Measurements from ENCODE around the gene ITSN1.
"Not testable (repeated sequence)": the region's sequence is repeated elsewhere in the genome, so short reads cannot be mapped to it uniquely, and the experiment has no call there.

ITSN1 gene

DNA sequence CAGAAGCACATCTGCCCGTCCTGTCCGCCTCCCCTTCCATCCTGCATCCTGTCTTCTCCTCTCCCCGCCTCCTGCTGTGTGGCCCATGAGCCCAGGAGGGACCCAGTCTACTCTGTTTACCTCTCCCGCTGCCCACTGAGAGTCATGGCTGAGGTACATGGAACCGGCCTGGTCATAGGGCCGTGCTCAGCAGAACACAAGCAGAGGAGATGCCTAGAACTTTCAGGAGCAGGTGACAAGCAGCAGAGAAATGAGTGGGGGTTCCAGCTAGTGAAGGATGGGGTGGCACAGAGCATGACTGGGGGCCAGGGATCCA lies 202.5 kb downstream of the ITSN1 start:
- no peak for DNase-seq

DNA sequence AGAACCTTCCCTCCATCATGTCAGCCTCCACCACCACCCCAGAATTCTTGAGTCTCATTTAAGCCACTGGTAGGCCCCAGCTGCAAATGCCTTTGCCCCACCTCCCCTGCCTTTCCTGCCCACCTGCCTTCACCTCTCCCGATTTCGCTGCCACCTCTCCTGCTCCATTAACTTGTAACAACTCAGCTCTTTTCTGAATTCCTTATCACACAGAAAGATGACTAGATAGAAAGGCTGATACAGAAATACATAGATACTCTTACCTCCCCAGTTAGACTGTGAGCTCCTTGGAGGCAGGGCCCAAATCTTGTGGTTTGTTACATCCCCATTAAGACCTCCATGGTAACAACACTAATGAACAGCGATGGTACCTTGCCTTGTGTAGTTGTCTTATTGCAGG lies 203.8 kb downstream of the ITSN1 start:
- DNase-seq, result no peak

DNA sequence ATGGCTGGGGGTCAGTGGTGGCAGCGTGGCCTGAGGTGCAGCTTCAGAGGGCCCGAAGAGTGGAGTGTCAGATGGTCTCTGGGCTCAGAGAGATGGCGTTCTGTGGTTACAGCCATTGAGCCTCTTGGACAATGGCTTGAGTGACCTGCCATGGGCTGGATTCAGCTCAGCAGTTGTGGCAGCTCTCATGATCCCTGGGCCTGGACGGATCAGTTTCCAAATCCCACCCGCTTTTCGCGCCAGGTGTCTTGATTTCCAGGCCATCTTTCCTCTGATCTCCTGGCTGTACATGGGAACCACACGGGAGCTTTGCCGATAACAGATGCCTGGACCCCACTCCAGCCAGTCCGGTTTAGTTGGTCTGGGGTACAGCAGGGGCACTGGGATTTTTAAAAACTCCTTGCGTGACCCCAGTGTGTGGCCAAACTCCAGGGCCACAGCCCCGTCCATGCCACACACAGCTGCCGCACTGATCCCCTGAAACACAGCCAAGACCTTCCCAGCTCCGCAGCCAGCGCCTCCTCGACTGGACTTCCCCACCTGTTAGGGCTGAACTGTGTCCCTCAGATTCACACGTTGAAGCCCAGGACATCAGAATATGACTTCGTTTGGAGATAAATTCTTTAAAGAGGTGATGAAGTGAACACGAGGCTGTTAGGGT lies 205.4 kb downstream of the ITSN1 start:
- no peak for DNase-seq

DNA sequence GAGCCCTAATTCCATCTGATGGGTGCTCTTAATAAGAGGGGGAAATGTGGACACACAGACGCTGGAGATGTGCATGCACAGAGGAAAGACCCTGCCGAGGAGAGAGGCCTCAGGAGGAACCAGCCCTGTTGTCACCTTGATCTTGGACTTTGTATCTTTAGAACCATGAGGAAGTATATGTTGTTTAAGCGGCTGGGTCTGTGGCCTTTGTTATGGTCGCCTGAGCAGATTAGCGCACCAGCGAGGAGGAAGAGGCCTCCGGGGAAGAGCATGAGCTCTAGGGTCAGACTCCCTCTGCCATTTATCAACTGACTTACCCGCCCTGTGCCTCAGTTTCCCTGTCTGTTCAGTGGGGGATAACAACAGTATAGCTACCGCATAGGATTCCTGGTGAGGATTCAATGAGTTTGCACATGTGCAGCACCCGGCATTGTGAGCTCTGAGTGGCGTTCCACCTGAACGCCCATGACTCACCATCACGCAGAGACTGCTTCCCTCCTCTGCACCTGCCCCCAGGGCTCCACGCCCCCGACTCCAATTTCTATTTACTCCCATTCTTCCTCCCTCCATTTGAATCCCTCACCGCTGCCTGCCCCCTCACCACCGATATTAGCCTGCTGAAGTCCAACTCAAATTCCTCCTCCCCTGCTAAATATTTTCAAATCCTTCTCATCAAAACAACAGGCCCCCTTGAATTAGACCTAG lies 206.1 kb downstream of the ITSN1 start:
- no peak for DNase-seq

DNA sequence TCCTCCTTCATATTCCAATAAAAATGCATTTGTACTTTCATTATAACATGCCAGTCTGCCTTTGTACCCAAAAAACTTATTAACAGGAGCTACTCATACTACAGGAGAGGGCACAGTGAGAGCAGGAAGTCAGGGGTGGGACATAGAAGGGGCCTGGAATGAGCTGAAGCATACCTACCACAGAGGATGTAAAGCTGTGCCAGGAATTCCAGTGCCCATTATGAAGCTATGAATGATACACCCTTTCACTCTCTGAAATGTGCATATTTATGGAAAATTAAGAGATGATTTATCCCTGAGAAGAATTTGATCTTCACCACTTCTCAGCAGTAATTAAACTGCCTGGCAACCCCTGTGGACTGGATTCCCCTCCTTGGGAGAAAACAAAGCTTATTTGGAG lies 207.5 kb downstream of the ITSN1 start:
- DNase-seq, result no peak

DNA sequence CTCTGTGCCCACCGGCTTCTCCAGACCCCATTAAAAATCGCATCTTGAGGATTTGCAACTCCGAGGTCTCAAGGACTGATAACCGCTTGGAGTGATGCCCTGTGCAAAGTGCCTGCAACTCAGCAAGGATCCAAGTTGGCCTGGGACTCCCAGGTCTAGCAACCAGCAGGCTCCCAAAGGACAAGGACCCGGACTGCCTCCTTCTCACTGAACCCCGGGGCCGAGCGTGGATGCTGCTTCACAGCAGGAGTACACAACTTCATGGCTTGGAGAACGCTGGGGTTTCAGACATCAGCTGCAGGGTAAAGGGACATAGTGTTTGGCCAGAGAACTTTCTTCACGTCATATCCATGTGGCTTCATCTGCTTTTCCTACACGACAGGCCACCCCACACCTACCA lies 208.1 kb downstream of the ITSN1 start:
- DNase-seq, result no peak

DNA sequence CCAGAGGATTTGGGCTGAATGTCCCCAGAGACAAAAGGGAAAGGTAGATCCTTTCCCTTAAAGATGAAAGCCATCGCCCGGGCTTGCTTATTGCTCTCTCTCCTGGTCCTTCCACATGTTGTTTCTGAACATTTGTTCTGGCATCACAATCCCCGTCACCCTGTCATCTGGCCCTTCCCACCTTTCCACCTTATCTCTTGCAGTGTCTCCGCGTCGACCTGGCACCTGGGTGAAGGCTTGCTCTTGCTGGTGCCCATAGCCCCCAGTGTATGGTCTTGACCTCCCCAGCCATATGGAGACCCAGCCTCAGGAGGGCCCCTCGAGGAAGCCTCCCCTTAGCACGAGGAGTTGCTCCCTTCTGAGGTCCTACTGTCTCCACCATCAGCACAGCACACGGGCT lies 208.7 kb downstream of the ITSN1 start:
- no peak for DNase-seq

DNA sequence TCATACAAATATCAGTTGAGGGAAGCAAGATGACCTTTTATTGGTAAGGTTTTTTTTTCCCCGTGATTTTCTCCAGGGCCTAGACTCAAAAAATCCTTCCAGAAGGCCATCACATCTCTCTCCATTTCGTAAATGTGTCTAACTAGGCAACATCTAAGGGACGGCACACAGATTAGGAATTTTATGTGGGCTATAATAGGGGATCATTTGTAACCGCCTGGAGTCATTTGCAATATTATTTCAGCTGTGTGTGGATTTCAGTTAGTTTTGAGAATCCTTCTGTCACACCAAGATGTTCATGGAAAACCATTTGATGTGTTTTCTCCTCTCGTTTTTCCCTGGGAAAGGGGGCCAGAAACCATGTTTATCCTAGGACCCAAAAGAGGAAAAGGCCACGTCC lies 210.2 kb downstream of the ITSN1 start:
- no peak for DNase-seq

DNA sequence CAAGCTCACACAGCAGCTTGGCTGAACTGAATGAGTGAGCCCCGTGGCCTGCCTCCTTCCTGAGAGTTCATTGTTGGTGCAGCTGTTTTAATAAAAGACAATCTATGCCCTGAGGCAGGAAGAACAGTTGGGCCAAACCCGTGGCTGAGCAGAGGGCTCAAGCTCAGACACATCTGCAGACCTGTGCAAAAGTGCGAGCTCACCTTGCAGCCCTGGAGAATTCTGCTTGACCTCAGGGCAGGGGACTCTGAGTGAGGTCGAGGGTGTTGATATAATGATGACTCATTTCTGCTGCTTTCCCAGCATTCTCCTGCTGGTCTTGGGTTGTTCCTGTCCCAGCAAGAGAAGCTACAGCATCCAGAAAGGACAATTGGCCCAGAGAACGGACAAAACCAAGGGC lies 212.3 kb downstream of the ITSN1 start:
- DNase-seq, result no peak

DNA sequence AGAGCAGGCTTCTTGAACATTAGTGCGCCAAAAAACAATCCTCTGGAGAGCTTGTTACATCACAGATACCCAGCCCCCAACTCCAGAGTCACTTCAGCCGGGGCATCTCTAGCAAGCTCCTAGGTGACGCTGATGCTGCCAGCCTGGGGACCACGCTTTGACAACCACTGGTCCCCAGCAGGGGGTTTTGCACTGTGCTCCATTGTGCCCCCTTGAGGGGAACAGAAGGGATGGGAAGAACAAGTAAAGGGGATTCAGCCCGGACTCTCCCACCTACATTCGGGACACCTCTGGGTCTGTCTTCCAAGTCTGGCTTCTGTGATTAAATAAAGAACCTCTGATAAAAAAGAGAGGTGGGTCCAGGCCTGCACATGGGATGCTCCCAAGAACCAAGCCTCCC lies 212.9 kb downstream of the ITSN1 start:
- DNase-seq, result no peak

DNA sequence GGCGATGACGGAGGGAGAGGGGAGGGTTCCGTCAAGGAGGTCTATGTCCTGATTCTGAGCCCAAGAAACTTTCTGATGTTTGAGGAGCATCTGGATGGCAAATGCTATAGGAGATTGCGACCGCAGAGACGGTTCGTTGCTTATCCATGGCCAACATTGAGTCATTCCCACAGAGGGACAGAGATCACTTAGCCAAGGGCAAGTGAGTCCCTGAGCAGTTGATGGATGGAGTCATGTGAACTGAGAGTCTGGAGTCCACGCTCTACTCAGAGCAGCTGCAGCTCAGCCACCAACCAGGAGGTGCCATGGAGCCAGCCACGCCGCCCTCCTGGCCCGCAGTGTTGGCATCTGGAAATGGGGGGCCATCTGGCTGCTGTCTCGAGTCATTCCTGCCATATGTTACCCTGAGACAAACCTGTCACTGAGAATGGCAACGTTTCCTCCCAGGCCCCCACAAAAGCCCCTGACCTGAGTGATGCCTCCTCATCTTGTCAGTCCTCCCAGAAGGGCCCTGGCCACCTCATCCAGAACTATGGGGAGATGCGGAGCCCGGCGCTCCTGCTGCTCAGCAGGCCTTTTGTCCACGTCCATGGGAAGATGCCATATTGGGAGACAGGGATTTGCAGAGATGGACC lies 214.7 kb downstream of the ITSN1 start:
- no peak for DNase-seq

DNA sequence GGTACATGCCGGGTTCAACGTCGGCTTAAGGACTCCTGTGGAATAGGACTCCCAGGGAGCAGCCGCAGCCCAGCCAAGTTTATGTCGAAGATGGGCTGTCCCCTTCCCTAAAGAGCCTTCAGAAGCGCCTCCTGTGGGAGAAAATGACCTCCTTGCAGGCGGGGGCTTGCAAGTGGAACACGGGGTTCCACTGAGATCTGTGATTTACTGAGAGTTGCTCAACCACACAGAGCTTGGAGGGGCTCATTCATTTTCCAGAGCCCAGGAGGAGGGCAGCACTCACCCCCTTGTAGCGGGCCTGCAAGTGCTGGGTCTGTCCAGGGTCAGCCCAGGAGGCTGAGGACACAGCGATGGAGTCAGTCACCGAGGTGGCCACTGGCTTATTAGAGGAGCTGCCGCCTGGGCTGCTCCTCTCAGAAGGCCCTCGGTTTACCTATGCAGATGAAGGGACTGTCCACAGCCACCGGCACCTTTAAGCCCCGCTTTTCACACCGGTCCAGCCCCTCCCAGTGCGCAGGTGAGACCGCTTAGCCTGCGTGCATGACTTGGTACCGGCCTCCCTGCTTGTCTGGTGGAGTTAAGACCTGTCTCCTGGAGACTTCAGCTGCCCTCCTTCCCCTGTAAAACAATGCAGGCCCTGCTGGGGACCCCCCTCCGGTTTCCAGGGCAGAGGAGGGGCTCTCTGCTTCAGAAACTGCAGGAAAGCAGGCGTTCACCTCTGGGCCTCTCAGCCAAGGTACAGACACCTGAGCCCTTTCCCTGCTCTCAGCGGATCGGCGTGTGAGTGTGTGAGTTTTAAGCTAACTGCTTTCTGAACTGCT lies 215.8 kb downstream of the ITSN1 start:
- DNase-seq, result no peak

DNA sequence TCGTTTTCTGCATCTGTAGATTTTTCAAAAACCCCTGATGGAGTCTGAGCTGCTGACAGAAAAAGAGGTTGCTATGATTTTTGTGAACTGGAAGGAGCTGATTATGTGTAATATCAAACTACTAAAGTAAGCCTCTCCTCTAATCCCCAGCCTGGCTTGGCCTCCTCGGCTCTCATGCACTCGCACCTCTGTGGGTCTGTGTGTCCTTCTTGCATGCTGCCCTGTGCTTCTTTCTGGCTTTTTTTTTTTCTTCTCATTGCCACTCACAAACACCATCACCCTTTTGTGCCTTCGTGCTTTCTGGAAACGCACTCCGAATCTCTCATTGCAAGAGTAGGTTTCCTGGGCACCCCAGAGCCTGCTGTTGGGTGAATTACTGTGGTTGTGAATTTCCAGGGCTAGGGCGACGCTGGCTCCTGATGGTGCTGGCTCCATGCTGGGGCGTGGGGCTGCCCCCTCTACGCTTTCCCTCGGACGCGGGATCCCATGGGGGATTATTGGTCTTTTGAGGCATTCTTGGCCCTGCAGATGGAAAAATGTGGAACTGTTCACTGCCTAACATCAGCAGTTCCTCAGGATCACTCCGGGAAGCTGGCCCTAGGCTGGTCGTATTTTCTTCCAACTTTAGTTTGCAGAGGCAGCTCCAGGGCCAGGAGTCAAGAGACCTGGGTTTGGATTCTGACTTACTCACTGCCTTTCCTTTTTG lies 216.5 kb downstream of the ITSN1 start:
- DNase-seq, result no peak

DNA sequence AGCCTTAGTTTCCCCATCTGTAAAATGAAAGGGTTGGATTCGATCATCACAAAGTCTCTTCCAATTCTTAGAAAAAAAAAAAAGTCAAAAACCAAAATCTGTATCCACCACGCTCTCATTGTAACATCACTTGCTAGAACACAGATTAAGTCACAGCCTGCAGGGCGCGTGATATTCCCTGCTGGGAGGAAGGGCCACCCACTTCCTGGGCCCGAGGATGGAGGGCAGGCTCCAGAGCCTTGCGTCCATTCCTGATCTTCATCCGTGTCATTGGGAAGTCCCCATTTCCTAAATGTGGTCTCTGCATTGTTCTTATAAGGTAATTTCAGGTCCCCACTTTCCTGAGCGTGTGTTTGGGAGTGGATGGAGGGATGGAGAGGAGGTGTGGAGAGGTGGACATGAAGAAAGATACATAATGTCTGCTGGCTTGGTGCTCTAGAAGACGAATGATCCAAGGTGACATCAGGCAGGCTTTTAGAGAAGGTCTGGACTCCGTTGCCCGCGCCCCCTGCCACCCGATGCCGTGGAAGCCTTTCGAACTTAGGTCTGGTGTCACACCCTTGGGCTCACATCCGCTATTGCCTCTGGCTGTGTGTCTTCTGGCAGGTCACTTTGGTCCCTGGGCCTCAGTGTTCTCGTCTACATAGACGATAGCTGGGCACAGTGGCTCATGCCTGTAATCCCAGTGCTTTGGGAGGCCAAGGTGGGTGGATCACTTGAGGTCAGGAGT lies 217.2 kb downstream of the ITSN1 start:
- no peak for DNase-seq

DNA sequence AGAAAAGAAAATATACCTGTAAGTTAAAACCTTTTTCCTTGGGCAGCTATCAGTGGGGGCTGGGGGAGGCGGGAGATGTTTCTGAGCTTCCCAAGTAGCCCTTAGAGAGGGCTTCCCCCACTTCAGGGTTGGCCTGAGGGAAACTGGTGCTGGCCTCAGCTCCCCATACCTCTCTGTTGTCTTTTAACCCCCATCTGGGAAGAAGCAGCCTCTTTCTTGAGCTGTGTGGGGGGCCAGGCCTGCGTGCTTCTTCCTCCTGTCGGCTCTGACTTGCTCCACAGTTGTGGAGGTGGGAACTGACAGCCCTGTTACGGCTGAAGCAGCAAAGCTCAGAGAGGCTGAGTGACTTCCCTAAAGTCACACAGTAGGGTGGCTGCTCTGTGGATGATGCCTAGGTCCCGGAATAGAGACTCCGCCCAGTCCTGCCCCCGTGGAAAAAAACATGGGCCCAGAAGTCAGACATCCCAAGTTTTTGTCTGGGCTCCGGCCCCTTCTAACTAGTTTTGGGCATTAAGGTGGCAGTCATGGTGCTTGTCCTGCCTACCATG lies 218.1 kb downstream of the ITSN1 start:
- DNase-seq, result no peak

DNA sequence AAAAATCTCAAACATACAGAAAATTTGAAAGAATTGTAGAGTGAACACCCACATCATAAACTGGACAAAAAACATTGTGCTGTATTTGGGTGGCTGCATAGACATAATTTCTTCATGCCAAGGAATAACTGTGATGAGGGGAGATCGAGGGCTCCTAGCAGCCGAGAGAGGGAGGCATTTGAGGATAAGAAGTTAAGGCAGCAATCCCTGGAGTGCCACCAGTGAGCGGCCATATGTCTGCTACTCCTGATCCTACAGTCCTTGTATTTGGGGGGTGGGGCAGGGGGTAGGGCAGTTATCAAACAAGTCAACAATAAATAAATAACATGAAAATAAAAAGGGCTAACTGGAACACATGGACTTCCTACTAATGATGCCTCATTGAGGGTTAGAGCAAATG lies 218.8 kb downstream of the ITSN1 start:
- DNase-seq, result no peak

DNA sequence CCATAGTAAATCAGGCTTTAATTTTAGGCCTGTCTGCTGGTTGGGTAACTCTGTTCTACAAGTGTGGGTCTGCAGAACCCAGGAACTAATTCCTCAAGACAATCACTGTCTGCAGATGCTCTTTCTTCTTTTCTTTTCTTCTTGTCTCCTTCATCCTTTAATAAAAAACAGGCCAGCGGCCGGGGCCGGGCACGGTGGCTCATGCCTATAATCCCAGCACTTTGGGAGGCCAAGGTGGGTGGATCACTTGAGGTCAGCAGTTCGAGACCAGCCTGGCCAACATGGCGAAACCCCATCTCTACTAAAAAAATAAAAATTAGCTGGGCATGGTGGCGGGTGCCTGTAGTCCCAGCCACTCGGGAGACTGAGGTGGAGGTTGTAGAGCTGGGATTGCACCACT lies 220.9 kb downstream of the ITSN1 start:
- DNase-seq, result not testable (repeated sequence)

DNA sequence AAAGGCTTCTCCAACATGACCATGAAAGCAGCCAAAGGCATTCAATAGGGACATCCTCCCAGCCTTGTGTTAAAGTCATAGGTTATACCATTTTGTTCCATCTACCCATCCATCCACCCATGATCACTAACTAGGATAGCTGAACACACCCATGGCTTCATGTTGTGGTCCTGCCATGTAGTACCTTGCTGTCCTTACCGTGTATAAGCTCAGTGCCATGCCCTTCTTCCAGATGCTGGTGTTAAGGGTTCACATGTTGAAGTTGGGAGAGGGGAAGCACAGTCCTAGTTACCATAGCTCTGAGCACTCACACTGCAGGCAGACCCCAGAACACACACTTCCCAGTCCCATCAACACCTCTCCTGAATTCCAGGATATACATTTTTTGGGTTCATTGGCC lies 221.8 kb downstream of the ITSN1 start:
- no peak for DNase-seq

DNA sequence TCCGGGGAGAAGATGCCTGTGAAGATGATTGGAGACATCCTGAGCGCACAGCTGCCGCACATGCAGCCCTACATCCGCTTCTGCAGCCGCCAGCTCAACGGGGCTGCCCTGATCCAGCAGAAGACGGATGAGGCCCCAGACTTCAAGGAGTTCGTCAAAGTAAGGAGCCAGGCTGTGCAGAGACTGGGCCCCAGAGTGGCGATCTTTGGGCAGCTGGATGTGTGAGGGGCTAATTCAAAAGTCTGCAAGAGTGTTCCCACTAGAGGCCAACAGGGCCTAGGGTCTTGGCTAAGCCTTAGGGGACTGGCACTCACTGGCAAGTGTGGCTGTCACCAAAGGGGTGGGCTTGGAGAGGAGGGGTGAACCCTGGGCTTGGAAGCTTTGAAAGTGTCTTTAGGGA lies 222.9 kb downstream of the ITSN1 start:
- no peak for DNase-seq

DNA sequence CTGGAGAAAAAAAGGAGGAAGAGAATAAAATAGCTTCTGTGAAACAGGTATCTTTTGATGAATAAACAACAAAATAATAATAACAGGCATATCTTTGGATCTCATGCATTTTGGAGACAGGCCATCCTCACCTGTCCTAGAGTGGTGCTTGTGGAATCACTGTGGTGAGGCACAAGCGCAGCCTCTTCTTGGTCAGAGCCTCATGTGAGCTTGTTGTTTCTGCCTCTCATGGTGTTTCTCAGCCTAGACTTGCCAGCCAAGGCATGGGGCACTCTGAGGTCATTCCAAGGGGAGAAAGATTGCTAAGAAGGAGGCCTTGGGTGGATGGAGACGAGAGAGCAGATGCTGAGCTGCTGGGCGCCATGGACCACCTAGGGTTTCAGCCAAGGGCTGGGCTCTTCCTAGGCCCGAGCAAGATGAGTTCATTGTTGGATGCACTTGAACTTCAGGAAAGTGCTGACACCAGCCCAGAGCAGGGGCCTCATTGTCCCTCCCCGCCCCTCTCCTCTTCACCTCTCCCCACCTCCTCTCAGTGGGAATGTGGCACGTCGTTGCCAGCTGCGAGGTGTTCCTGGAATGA lies 223.8 kb downstream of the ITSN1 start:
- DNase-seq, result no peak

DNA sequence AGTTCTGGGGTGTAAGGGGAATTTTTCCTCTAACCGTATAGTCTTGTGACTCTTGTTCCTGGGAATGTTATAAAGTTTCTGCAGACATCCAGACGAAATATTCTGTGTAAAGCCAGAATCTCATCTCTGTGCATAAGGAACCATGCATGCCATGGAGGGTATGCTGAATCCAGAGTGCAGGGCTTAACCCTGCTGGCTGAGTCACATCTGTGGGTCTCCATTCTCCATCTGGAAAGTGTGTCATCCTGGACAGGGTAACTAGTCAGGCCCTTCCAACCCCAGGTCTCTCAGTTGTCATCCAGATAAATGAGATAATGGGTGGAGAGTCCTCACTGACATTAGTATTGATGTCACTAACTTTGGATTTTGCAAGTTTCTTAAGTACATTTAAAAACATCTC lies 224.5 kb downstream of the ITSN1 start:
- no peak for DNase-seq

DNA sequence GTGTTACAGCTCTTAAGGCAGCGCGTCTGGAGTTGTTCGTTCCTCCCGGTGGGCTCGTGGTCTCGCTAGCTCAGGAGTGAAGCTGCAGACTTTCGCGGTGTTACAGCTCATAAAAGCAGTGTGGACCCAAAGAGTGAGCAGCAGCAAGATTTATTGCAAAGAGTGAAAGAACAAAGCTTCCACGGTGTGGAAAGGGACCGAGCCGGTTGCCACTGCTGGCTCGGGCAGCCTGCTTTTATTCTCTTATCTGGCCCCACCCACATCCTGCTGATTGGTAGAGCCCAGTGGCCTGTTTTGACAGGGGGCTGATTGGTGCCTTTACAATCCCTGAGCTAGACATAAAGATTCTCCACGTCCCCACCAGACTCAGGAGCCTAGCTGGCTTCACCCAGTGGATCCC lies 225.6 kb downstream of the ITSN1 start:
- not testable (repeated sequence) for DNase-seq
